ENCODE results near the gene PPP1R3G.
"Not testable (repeated sequence)": the region's sequence is repeated elsewhere in the genome, so short reads cannot be mapped to it uniquely, and the experiment has no call there.

Gene PPP1R3G

DNA sequence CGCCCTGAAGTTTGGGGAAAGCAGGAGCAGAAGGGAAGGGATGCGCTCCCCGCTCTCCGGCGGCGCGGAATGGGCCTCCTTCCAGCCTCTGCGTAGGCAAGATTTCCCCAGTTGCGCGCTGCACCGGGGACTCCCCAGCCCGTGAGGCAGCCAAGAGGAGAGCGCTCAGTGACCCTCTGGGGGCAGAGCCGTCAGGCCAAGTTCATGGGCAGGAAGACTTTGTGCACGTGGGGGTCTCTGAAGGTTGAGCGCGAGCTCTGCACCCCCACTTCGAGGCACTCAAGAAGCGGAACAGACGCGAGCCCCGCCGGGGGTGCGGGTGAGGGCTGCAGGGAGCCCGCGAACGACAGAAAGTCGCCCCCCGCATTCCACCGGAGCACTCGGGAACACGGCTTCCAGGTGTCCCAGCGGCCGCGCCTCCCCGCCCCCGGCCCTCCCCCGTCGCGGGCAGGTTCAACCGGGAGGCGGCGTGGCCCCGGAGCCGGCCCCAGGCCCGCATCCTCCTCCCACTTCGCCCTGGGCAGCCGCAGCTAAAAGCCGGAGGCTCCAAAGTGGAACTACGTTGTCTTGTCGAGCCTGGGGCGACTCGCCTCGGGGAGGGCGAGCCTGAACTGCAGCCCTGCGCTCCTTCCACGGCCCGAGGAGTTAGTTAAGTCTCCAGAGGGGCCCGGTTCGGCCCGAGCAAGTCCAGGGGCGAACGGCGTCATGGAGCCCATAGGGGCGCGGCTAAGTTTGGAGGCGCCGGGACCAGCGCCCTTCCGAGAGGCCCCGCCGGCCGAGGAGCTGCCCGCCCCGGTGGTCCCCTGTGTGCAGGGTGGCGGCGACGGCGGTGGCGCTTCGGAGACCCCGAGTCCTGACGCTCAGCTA lies at the start of gene PPP1R3G:
Gene PPP1R3G, plus strand, starts transcription at position 561 of the 867 bp plus-strand sequence. Its CDS starts 145 bp downstream, at position 706.
- DNase-seq: no peak

DNA sequence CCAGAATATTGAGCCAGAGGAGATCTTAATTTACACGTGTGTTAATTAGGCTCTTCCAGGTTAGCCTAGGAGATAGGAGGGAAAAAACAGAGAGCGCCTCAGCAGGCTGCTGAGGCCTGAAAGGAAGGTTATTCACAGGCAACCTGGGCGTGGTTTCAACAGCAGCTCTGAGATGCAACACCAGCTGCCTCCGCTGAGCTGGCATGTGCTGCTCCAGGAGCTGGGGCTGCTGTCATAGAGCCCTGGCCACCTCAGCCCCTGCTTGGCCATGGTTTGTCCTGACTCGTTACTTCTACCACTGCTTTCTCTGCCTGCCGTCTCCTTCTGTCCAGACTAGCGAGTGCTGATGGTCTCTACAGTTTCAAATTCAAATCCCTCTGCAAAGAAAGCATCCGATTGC lies 48.9 kb upstream of the PPP1R3G start:
- peak; percentile 80 to 93 for DNase-seq

GRCh38 chr6:5041955-5042354 lies 43.2 kb upstream of the PPP1R3G start:
- DNase-seq: no peak

DNA sequence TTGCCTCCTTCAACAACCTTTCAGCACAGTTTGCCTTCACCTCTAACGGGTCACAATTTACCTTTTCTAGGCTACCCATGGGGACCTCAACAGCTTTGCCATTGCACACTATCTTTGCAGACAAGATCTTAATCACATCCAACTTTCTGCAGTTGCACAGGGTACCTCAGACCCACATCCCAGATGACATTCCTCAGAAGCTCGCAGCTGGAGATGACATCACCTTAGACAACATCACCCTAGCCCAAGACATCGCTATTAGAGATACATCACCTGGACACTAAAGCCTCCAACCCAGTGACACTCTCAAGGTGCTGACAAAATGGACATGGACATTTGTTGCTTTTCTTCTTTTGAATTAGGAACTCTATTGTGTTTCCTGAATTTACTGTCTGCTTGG lies 42.7 kb upstream of the PPP1R3G start:
- DNase-seq: no peak

GRCh38 chr6:5044866-5045265 lies 40.3 kb upstream of the PPP1R3G start:
- DNase-seq: no peak

- no peak for DNase-seq
These were observed 39.7 kb upstream of the PPP1R3G start for GRCh38 chr6:5045416-5045815.

DNA sequence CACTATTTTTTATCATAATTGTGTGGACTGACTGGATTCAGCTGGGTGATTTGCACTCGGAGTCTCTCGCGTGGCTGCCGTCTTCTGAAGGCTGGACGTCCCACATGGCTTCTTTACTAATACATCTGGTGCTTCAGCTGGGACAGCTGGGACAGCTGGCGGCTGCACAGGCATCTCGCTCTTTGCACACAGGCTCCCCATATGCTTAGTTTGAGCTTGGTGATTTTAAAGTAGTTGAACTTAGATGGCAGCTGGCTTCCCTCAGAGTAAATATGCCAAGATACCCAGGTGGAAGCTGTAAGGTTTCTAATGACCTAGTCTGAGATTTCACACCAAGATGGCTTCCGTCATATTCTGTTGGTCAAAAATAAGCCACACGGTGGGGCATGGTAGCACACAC lies 38.7 kb upstream of the PPP1R3G start:
- no peak for DNase-seq

DNA sequence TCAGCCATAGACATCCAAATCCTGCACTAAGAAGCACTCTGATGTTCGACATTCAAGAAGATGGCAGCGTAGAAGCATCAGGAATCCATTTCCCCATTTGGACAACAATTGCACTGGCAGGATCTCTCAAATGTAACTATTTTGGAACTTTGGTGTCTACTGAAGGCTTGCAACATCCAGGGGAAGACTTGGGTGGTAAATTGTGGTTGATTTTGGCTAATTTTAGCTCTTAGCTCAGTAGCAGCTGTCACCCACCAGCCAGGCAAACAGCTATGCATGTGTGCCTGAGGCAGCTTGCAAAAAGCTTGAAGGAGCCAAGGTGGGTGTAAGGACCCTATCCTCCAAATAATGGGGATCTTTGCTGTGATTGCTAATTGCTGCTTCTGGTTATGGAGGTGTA lies 35.1 kb upstream of the PPP1R3G start:
- no peak for DNase-seq

GRCh38 chr6:5051394-5051793 lies 33.7 kb upstream of the PPP1R3G start:
- no peak for DNase-seq

DNA sequence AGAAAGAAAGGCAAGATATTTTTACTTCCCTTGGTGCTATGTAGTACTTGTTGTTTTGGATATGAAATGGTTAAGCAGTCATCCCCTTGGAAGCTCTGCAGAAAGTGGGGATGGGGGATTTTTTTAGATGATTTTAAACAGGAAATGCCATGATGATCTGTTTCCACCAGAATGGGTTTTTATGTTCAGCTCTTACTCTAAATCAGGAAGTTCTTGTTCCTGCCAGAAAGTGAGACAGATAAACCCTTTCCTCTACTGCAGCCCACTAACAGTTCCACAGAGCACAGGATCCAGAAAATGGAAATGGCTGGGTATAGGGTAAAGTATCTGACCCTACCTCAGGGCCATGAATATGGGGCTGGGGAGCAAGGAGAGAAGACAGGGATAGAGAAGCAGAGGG lies 32.1 kb upstream of the PPP1R3G start:
- no peak for DNase-seq

DNA sequence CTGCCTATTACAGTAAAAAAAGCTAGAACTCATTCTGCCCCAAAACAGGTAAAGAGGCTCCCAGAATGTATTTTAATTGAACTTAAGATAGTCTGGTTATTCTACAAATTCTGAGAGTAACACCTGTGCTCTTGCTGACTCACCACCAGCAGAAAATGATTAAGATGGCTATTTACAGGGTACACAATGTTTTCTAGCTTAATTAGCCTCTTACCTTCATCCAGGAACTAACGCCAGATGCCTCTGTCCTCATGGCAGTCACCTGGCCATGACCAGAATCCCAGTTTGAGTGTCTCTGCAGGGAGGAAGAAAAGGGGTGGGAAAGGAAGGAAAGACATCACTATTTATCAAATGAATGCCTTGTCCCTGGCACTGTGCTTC lies 31.3 kb upstream of the PPP1R3G start:
- DNase-seq: no peak

GRCh38 chr6:5054245-5054873 lies 30.8 kb upstream of the PPP1R3G start:
- no peak for DNase-seq

- DNase-seq: no peak
These were observed 30.0 kb upstream of the PPP1R3G start for GRCh38 chr6:5055118-5055517.

DNA sequence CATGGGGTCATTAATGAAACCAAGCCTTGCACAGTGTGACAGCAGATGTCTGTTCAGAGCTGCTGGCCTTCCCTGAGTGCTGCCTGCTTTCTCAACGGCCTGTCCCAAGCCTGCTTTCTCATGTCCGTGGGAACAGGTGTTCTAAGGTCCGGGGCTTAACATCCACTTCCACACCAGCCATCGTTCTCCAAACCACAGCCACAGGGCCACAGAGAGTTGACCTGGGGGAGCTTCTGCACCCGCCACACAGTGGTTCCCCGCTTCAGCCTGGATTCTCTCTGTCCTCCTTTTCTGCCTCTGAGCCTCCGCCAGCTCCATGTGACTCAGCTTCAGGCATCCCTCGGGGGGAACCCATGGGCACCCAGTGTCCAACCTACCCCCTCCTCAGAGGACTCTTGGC lies 26.9 kb upstream of the PPP1R3G start:
- no peak for DNase-seq

- no peak for DNase-seq
These were observed 25.9 kb upstream of the PPP1R3G start for GRCh38 chr6:5059036-5059896.

- DNase-seq: not testable (repeated sequence)
These were observed 24.7 kb upstream of the PPP1R3G start for GRCh38 chr6:5060439-5060838.

DNA sequence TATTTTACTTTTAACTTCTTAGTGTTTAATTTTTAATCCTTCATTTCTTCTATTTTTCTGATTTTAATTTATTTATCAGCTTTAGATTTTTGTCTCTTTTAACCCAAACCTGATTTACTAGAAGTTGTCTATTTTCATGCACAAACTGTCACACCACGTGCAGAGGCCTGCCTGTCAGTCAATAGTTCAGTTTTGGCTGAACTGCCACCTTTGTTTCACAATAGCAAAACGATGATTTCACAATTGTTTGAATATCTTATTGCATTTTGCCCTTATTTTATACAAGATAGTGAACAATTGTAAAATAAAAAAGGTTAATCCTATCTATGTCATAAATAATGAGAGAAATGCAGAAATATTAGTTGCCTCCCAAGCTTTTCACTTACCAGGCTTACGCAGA lies 24.0 kb upstream of the PPP1R3G start:
- DNase-seq: no peak

DNA sequence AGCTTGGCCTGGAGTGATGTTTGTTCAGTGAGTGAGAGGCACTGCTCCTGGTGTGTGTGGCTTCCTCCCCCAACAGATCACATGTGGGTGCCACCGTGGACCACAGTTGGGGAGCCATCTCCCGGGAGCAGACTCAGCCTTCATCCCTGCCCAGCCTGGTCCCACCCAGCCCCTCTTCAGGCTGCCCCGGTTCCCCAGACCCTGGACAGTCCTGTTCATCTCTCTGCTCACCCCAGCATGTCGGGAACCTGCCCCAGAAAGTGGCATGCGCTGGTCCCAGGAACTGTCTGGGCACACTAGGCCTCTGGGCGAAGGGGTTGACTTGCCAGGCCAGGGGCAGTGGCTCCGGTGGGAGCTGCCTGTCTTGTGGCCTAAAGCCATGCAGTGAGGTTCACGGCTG lies 21.5 kb upstream of the PPP1R3G start:
- DNase-seq: no peak

DNA sequence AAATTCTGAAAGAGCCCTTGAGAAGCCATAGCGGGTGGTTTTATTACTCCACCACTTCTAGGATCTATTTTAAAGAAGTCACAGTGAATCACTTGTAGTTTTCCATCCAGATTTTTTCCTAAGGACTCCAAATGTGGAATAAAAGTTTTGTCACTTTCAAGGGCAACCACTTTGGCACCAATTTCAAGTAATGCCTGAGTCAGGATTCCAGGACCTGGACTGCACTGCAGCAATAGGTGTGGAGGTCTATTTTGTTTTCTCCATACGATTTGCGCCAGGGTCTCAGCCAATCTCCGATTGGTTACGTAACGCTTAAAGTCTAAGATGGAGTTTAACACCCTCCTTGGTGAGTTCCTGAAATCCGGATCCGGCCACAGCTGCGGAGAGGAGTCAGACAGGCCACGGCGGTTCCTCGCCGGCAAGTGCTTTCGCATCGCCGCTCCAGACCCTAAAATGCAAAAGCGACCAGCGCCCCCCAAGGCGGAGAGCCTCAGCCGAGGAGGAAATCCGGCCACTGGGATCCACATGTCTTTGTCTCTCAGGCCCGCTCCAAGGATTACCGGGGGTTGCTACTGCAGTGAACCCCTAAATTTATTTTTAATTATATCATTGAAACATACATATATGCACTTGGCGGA lies 18.6 kb upstream of the PPP1R3G start:
- no peak for DNase-seq

DNA sequence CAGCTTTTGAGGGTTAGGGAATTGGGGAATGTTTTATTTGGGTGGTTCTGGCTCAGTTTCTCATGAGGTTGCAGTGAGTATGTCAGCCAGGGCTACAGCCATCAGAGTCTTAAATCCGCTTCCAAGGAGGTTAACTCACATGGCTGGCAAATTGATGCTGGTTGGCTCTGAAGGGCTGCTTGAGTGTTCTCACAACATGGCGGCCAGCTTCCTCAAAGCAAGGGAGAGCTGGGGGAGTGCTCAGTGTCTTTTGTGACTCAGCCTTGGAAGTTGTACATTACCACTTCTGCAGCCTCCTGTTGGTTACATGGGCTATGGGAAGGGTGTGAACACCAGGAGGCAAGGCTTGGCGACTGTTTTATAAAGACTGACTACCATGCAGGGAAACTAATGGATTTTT lies 17.8 kb upstream of the PPP1R3G start:
- no peak for DNase-seq

- DNase-seq: no peak
These were observed 16.9 kb upstream of the PPP1R3G start for GRCh38 chr6:5068153-5068751.

- DNase-seq: no peak
These were observed 13.9 kb upstream of the PPP1R3G start for GRCh38 chr6:5071216-5071615.

- DNase-seq: no peak
These were observed 12.7 kb upstream of the PPP1R3G start for GRCh38 chr6:5072440-5072839.

Data from SHP77 (cell line).